GM18858 (cell line): ENCODE data around the gene ADGRD2.
"Not testable (repeated sequence)": the region's sequence is repeated elsewhere in the genome, so short reads cannot be mapped to it uniquely, and the experiment has no call there.

ENCODE experiments used
- ATAC-seq: cut with Tn5 transposase; IDR thresholded peaks from one replicate; pipeline ENCODE4 v1.9.1; 2021; ENCODE audit not compliant: unreplicated experiment

Gene ADGRD2

GRCh38 chr9:124450241-124450924 lies at the start of gene ADGRD2:
Gene ADGRD2 (plus strand): TSS chr9:124450451. CDS start chr9:124451667, 1,216 bp downstream.
- no peak for ATAC-seq

- no peak for ATAC-seq
Measured at GRCh38 chr9:124403246-124403645, 47.0 kb upstream of the ADGRD2 start.

GRCh38 chr9:124409410-124409809 lies 40.8 kb upstream of the ADGRD2 start:
- ATAC-seq: no peak

- ATAC-seq: no peak
Measured at GRCh38 chr9:124410321-124410913, 39.8 kb upstream of the ADGRD2 start.

GRCh38 chr9:124411514-124412227 lies 38.6 kb upstream of the ADGRD2 start:
- no peak for ATAC-seq

GRCh38 chr9:124412228-124412575 lies 38.0 kb upstream of the ADGRD2 start:
- no peak for ATAC-seq

- ATAC-seq: no peak
Measured at GRCh38 chr9:124414612-124415011, 35.6 kb upstream of the ADGRD2 start.

GRCh38 chr9:124415102-124415851 lies 35.0 kb upstream of the ADGRD2 start, which contains the start of gene PSMB7:
Gene PSMB7 (minus strand): TSS chr9:124415442. CDS start chr9:124415425, 17 bp downstream.
- peak; percentile 78 for ATAC-seq

GRCh38 chr9:124415852-124416484 lies 34.3 kb upstream of the ADGRD2 start:
- ATAC-seq: no peak

- ATAC-seq: no peak
Measured at GRCh38 chr9:124419832-124420489, 30.3 kb upstream of the ADGRD2 start.

- no peak for ATAC-seq
Measured at GRCh38 chr9:124420991-124421543, 29.2 kb upstream of the ADGRD2 start.

- ATAC-seq: no peak
Measured at GRCh38 chr9:124423155-124423554, 27.1 kb upstream of the ADGRD2 start.

GRCh38 chr9:124423591-124423990 lies 26.7 kb upstream of the ADGRD2 start:
- no peak for ATAC-seq

- not testable (repeated sequence) for ATAC-seq
Measured at GRCh38 chr9:124425733-124426132, 24.5 kb upstream of the ADGRD2 start.

- no peak for ATAC-seq
Measured at GRCh38 chr9:124426361-124426760, 23.9 kb upstream of the ADGRD2 start.

- ATAC-seq: no peak
Measured at GRCh38 chr9:124427281-124427680, 23.0 kb upstream of the ADGRD2 start.

GRCh38 chr9:124428751-124429529 lies 21.3 kb upstream of the ADGRD2 start:
- ATAC-seq: no peak

GRCh38 chr9:124429530-124429867 lies 20.8 kb upstream of the ADGRD2 start:
- ATAC-seq: no peak

- ATAC-seq: no peak
Measured at GRCh38 chr9:124436320-124436719, 13.9 kb upstream of the ADGRD2 start.
